Activated naive CD8-positive, alpha-beta T cell treated with anti-CD3 and anti-CD28 coated beads, Interleukin-2, amount 50 U/mL, for 16 hours (primary cell): Measurements from ENCODE around the gene OXTR.
"Not testable (repeated sequence)": the region's sequence is repeated elsewhere in the genome, so short reads cannot be mapped to it uniquely, and the experiment has no call there.

Source experiments
- DNase-seq: peaks from one replicate; pipeline ENCODE4 v3.0.0-alpha.2; 2020; ENCODE audit warnings: low read depth, low spot score

Gene OXTR

DNA sequence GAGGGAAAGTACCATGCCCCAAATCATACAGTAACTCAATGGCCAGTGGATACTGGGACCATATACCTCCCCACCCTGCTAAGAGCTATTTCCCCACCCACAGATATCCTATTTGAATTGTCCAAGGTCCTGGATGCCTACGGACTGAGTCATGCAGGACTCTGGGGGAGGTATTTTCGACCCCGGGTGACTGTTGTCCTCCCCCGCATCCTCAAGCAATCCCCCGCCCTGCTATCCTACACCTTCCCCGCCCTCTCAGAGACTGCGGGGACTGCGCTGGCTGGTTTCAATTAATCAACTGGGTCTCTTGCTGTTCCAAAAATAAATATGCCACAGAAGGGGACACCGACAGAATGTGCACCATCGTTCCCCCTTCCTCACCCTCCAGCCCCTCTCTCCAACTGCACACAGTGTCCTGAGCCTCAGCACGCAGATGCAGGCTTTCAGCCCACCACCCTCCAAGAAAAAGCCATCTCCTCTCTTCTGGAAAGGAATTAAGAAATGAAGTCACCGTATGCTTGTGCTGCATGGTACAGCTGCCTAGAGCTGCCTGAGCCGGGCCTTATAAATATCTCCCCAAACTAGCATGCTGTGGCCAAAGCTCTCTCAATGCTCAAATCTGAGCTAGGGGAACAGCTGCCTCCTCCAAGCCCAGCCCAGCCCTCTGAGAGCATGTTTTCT, 27.7 kb downstream of the OXTR start:
- no peak for DNase-seq

GRCh38 chr3:8739757-8740504, 29.5 kb downstream of the OXTR start:
- DNase-seq, result no peak

- no peak for DNase-seq
Measured at GRCh38 chr3:8738639-8739038, 30.8 kb downstream of the OXTR start.

DNA sequence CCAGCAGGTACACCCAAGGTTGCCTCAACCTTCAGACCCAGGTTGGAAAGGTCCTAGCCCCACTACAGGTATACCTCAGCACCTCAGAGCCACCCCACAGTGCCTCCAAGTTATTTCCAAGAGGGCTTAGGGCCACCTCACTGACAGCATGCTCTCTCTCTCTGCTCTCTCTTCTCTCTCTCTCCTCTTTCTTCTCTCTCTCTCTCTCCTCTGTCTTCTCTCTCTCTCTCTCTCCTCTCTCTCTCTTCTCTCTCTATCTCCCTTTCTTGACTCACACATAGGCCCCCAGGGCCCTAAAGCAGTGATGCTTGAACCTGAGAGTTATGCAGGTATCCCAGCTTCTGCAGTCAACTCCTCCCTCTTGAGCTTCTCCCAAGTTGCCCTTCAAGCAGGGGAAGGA, 31.6 kb downstream of the OXTR start:
- no peak for DNase-seq

DNA sequence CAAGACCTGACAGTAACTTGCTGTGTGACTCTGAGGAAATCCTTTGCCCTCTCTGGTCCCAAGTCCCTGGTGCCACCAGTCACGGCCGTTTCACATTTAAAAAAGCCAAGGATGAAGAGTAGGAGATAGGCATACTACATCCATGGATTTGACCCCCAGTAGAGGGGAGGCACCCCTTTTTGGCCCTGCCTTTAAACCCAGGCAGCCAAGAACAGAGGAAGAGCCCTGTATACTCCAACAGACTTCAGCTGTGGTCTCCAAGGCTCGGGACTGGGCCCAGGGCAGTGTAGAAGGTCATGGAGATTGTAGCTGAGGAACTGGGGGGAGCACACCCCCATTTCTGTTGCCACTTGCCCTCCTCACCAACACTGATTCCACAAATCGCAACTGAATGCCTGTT, 32.1 kb downstream of the OXTR start:
- no peak for DNase-seq

- no peak for DNase-seq
Measured at GRCh38 chr3:8736436-8736835, 33.0 kb downstream of the OXTR start.

DNA sequence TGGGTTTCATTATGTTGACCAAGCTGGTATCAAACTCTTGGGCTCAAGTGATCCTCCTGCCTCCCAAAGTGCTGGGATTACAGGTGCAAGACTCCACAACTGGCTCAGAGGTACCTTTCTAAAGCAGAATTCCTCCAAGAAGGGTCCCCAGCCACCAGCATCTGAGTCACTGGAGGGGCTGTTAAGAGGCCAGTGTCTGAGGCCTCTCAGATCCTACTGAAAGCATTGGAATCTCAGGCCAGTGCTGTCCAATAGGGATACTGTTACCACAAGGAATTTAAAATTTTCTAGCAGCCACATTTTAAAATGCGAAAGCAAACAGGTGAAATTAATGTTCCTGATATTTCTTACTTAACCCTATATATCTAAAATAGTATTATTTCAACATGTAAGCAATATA, 34.5 kb downstream of the OXTR start:
- DNase-seq, result no peak

DNA sequence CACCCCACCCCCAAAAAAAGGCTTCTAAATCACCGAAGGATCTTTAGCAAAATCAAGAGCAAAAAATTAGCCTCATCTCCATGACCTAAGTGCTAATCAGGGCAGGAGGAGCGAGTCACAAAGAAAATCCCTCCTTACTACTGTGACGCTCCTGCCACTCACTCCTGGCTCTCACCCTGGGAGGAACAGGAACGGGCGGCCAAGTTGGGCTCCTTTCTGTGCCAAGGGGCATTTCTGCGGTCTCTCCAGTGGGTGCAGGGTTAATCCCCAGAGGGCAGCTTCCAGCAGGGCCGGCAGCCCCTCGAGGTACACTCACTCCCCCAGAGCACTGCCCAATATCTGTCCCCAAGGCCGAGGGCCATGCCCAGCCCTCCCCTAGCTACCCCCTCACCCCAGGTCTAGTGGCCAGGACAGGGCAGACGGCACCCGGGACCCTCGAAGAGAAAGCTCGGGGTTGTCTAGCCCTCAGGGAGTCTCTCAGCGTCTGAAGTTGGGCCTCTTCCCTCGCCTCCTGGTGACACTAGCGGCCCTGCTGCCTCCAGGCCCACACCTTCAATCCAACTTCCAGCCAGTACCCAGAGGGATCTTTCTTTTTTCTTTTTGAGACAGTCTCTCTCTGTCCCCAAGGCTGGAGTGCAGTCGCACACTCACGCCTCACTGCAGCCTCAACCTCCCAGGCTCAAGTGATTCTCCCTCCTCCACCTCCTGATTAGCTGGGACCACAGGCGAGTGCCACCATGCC, 35.1 kb downstream of the OXTR start:
- DNase-seq, result no peak

DNA sequence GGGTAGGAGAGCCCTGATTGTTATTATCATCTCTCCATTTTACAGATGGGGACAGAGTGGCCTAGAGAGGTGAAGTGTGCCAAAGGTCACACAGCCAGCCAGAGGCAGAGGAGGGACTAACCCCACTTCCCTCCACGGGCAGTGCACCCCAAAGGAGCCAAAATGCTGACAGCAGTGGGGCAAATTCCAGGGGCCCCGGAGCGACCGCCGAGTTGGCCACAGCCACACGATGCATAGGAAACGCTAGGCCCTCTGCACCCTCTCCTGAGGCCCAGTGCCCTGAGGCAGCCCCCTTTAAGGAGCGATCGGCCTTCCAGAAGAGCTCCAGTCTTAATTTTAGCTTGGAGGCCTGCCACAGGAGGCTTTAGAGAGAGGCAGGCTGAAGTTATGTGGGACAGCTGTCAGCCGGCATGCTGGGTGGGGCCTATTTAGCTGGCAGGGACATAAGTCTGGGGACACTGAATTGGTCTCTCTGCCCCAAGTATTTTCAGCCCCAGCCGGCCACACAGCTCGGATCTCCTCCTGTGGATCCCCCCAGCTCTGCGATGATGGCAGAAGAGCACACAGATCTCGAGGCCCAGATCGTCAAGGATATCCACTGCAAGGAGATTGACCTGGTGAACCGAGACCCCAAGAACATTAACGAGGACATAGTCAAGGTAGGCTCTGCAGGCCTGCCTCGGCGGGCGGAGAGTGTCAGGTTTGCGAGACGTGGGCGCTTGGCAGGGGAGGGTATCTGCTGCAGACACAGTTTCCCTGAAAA, 35.9 kb downstream of the OXTR start, which contains the start of gene CAV3:
TSS of gene CAV3 (plus strand) at position 471 of the 763 bp plus-strand sequence. CDS start at position 546, 75 bp downstream.
- DNase-seq, result no peak

DNA sequence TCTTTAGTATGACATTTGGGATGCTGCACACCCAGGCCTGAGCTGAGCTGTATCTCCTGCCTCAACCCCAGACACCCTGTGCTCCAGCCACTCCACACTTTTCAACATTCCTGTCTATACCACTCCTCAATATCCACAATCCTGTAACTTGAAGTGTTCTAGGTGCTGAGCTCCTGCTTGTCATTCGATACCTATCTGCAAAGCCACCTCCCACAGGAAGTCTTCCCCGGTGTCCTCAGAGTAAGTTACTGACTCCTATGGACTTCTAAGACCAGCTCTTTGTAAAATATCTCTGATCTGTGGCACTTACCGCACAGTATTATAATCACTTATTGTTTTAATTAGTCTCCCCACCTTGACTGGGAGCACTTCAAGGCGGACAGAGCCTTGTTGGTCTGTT, 37.0 kb downstream of the OXTR start:
- DNase-seq, result no peak

- DNase-seq, result no peak
Measured at GRCh38 chr3:8730656-8731055, 38.8 kb downstream of the OXTR start.

DNA sequence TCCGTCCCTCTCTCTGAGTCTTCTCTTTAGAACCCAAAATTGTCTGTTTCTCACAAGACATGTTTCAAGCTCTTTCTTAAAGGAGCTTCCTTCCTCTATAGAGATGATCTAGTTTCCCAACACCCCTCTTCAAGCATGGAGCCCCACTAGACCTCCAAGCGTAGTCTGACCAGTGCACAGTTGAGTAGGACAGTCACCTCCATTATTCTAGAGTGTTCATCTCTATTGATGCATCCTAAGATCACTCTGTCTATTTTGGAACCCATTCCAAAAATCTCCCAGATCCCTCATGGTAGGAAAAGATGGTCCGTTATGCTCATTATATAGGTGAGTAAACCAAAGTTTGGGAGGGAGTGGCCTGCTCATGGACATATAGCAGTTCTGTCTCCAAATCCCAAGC, 39.9 kb downstream of the OXTR start:
- DNase-seq, result no peak

GRCh38 chr3:8727605-8728512, 41.6 kb downstream of the OXTR start:
- no peak for DNase-seq

DNA sequence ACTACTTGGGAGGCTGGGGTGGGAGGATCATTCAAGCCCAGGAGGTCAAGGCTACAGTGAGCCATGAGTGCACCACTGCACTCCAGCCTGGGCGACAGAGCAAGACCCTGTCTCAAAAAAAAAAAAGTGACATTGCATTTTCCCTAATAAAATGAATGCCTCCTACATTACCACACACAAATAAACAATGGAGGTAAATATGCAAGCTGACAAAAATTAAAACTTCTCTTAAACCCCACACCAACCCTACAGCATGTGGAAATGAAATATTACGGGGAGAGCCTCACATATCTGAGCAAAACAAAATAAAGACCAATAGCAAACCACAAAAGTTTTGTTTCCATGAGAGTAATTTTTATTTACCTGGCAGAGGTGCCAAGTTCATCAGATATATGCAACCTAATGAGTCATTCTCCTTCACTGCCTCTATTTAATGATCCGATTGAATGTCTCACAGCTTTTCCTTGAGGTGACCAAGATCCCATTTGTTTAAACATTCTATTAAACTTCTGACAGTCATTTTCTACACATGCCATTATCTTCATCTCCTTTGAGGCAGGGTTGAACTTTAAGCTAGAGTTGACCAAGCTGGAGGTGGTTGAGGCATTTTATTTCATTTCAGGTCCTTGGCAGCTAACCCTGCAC, 45.2 kb downstream of the OXTR start:
- DNase-seq, result no peak

- no peak for DNase-seq
Measured at GRCh38 chr3:8723612-8724011, 45.8 kb downstream of the OXTR start.

- no peak for DNase-seq
Measured at GRCh38 chr3:8722808-8723207, 46.6 kb downstream of the OXTR start.

- DNase-seq, result not testable (repeated sequence)
Measured at GRCh38 chr3:8715757-8716156, 53.7 kb downstream of the OXTR start.

DNA sequence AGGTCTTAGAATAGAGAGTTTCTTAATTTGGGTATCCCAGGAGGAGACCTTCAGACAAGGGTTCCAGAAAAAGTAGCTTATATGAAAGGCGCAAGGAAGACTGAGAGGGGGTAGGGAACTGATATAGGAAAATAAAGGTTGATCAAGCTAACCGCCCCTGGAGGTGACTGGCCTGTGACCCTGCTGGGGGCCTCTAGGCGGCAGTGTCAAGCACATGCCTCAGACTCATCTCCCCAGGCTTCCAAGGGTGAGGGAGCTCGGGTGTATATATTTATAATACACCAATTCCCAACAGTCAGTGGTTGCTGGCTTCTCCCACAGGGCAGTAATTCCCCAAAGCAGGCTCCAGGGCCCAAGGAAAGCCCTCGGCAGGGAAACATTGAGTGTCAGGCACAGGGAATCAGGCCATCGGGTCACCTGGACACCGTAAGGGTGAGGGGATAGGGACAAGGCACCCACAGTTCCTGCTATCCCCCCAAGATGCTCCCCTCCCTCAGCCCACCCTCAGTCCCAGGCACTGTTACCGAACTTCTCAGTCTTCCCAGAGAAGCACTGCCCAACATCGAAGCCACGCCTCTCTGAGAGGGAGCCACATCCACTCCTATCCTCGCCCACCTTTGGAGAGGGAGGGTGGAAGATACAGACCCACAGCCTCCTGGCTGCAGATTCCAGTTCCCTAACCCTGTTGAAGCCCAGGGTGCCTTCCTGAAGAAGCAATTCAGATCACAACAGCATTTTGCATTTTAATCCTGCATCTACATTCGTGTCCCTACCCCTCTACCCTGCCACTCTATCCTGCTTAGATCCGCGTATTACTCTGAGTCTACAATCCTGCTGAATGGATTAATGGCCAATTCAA, 55.3 kb downstream of the OXTR start:
- no peak for DNase-seq

- no peak for DNase-seq
Measured at GRCh38 chr3:8712908-8713255, 56.5 kb downstream of the OXTR start.
